H54 (cell line): Measurements from ENCODE around the gene UNC45B.

Experiments used
- DNase-seq: peaks from one replicate; pipeline ENCODE4 v3.0.0; 2011; ENCODE audit warnings: low spot score, mixed read lengths; ENCODE audit not compliant: insufficient read length
- FAIRE-seq: peaks from 3 replicates; lab custom pipeline; 2011; peaks lifted over from hg19 to GRCh38; lab: Jason Lieb, UNC
- POLR2A ChIP-seq: IDR thresholded peaks from 2 replicates; pipeline ENCODE4 v1.6.1; 2011; ENCODE audit warnings: low read depth, mild to moderate bottlenecking, low read length

UNC45B gene

GRCh38 chr17:35154196-35155165 lies 6.9 kb downstream of the UNC45B start:
- DNase-seq (no peak), FAIRE-seq (no peak)
- no peak for TF ChIP-seq POLR2A

GRCh38 chr17:35155246-35155645 lies 7.6 kb downstream of the UNC45B start:
- FAIRE-seq (no peak), DNase-seq (no peak)
- no peak for TF ChIP-seq POLR2A

DNA sequence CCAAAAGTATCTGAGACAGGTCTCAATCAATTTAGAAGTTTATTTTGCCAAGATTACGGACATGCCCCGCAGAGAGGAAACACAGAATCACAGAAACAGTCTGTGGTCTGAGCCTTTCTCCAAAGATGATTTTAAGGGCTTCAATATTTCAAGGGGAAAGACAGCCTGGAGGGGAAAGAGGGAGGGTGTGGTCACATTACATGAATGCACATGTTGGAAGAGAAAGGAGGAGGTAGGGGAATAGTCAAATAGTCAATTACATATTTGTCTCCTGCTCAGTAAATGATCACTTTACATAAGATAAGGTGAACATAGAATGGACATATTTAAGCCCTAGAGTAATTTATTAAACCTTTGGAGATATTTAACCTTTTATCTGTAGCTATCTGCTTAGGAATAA lies 12.3 kb downstream of the UNC45B start:
- no peak for FAIRE-seq
- no peak for DNase-seq
- no peak for TF ChIP-seq POLR2A

DNA sequence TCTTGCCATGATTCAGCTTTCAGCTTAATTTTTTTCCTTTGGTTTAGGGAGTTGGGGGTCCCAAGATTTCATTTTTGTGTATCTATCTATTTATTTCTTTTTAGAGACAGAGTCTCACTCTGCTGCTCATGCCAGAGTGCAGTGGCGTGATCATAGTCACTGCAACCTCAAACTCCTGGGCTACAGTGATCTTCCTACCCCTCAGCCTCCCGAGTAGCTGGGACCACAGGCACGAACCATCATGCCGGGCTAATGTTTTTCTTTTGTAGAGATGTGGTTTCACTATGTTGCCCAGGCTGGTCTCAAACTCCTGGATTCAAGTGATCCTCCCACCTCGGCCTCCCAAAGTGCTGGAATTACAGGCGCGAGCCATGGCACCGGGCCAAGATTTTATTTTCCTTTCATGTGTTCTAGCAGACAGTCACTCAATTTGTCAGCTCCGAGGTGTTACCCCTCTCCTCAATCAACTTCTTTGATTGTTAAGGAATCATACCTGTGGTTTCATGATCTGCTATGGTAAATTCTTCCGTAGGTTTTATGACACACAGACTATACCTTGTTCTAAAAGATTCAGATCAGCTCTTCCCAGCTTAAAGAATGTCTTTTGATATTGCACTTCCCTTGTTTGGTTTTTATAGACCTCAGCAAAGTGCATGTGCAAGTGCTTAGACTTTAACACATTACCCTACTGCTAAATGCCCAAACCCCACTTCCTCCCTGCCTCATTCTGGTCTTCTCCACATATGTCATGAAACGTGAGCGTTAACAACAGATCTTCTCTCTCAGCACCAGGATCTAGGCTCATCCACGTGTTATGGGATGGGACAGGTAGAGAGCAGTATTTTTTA lies 13.0 kb downstream of the UNC45B start:
- TF ChIP-seq POLR2A = no peak
- no peak for FAIRE-seq
- no peak for DNase-seq

DNA sequence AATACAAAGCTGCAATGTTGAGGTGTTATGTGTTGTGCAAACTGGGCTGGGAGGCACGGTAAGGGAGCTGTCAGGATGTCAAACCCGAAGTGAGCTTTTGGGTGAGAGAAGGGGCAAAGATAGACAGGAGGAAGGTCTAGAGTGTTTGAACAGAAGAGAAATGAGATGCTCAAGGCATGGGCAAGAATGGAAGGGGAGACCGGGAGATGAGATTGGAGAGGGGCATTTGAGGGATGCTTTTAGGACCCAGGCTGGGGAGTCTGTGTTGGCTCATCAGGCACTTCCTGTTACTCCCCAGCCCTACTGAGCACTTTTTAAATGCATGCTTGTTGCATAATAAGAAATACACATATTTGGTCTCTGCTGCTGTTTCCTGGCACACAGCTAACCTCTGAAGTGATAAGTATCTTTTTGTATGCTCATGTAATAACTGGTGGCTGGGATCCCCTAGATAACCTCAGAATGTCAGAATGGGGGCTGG lies 13.7 kb downstream of the UNC45B start:
- FAIRE-seq (no peak), DNase-seq (no peak)
- TF ChIP-seq POLR2A = no peak

DNA sequence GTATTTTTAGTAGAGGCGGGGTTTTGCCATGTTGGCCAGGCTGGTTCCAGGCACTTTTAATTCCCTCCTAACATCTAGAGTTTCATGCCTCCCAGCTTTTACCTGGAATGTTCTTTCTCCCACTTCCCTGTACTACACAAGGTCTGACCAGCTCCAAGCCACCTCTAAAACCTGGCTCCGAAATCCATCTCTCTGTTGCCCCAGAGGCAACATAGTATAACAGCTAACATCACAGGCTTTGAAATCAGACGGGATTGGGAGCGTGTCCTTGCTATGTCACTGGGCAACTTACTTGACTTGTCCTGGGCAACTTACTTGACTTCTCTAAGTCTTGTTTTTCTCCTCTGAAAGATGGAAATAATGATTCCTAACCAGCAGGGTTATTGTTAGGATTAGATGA lies 15.1 kb downstream of the UNC45B start:
- FAIRE-seq (no peak), DNase-seq (no peak)
- no peak for TF ChIP-seq POLR2A

DNA sequence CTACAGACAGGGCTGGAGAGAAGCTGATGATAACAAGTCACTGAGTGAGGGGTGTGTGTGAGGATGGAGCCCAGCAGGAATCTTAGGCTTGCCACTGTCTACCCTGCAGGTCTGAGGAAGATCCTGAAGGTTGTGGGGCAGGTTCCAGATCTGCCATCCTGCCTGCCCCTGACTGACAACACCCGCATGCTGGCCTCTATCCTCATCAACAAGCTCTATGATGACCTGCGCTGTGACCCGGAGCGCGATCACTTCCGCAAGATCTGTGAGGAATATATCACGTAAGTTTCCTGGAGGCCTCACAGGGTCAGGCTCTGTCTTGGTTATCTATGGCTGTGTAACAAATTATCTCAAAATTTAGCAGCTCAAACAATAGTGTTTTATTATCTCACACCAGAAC lies 16.3 kb downstream of the UNC45B start:
- DNase-seq = no peak
- no peak for FAIRE-seq
- TF ChIP-seq POLR2A = no peak

GRCh38 chr17:35164716-35165115 lies 17.1 kb downstream of the UNC45B start:
- FAIRE-seq (no peak), DNase-seq (no peak)
- TF ChIP-seq POLR2A = no peak

- no peak for TF ChIP-seq POLR2A
- DNase-seq (no peak), FAIRE-seq (no peak)
Observed at GRCh38 chr17:35166526-35166925, 18.9 kb downstream of the UNC45B start.

GRCh38 chr17:35167046-35167445 lies 19.4 kb downstream of the UNC45B start:
- no peak for TF ChIP-seq POLR2A
- DNase-seq (no peak), FAIRE-seq (no peak)

DNA sequence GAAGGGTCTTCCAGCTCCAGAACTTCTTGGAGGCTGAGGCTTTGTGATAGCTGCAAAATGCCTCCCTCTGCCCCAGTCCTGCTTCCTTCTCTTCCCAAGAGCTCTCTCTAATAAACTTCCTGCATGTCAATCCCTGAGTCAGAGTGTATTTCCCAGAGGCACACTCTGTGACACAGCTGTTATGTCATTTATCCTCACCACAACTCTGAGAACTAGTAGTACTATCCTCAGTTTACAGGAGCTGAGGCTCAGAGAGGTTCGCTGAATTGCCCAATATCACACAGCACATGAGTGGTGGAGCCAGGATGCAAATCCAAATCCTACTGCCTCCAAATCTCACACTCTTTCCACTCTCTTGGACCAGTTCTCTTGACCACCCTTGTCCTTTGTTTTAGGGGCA lies 20.0 kb downstream of the UNC45B start:
- no peak for DNase-seq
- TF ChIP-seq POLR2A = no peak
- FAIRE-seq = no peak

DNA sequence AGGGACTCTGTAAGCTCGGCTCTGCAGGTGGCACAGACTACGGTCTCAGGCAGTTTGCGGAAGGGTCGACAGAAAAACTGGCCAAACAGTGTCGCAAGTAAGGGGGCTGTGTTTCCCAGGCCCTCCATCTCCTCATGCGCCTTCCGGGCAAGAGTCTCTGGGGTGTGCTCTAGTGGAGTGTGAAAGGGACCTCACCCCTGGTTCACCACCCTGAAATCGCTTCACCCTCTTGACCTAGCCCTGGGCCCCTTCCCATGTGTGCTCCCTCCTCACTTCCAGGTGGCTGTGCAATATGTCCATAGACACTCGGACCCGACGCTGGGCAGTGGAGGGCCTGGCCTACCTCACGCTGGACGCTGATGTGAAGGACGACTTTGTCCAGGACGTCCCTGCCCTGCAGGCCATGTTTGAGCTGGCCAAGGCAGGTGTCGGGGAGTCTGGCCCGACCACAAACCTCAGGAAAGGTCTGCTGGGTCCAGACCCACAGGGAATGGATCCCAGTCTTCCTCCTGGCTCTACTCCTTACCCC lies 22.3 kb downstream of the UNC45B start:
- TF ChIP-seq POLR2A = no peak
- FAIRE-seq (no peak), DNase-seq (no peak)

DNA sequence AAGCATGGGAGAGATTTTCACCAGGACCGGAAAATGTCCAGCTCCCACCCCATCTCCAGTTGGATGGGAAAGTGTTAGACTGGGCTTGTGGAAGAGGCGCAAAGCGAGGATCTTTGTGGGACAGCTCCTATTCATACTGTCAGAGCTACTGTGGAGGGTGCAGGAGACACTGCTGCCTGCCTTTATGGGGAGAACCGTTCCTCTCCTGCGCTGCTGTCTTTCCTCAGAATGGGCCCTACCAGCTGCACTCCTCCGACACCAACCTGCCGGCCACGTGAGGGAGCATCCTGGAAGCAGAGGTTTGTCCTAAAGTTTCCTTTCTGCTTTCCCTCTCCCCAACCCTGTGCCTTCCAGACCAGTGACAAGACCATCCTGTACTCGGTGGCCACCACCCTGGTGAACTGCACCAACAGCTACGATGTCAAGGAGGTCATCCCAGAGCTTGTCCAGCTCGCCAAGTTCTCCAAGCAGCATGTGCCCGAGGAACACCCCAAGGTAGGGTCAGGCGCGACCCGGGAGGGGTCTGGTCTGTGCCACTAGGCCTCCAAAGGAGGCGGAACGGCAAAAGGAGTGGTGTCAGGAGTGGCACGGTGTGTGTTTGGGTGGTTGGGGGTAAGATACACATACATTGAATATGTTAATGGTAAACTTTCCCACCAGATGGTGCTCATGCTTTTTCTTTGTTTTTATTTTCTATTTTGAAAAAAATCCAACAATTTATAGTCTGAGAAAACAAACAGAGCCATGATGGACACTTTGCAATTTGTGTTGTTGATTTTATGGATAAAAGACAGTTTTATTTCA lies 23.6 kb downstream of the UNC45B start:
- no peak for TF ChIP-seq POLR2A

More for the DNA sequence above, 23.6 kb downstream of the UNC45B start:
- FAIRE-seq (no peak), DNase-seq (no peak)
